Rectal smooth muscle tissue (tissue), 1 donor: ENCODE measurements around the gene ARHGAP10.

Experiments
- H3K27ac ChIP-seq: one replicate; pipeline ENCODE4 v1.7.0; 2013; ENCODE audit warnings: low read depth, low read length, inconsistent platforms
- H3K27me3 ChIP-seq: one replicate; pipeline ENCODE4 v1.7.0; 2013; ENCODE audit warnings: low read length; ENCODE audit not compliant: control insufficient read depth, insufficient read depth
- H3K36me3 ChIP-seq: one replicate; pipeline ENCODE4 v1.7.0; 2013; ENCODE audit warnings: low read length; ENCODE audit not compliant: control insufficient read depth, insufficient read depth
- H3K4me1 ChIP-seq: one replicate; pipeline ENCODE4 v1.7.0; 2013; ENCODE audit warnings: low read length; ENCODE audit not compliant: control insufficient read depth, insufficient read depth
- H3K4me3 ChIP-seq: one replicate; pipeline ENCODE4 v1.7.0; 2013; ENCODE audit warnings: low read length
- H3K9ac ChIP-seq: one replicate; pipeline ENCODE4 v1.7.0; 2013; ENCODE audit warnings: low read length

ARHGAP10 gene

GRCh38 chr4:147964266-147964880 is 232.5 kb downstream of the ARHGAP10 start:
- Histone ChIP-seq H3K9ac (no peak overlapping the region), H3K4me3 (no peak overlapping the region), H3K36me3 (no peaks in the 10 kb centered on the region), H3K4me1 (peaks cover 11% of the 10 kb centered on the region), H3K27me3 (no peaks in the 10 kb centered on the region), H3K27ac (no peak overlapping the region)

GRCh38 chr4:147965056-147965455 is 233.2 kb downstream of the ARHGAP10 start:
- Histone ChIP-seq H3K27me3 (no peaks in the 10 kb centered on the region), H3K4me1 (peaks cover 17% of the 10 kb centered on the region), H3K27ac (no peak overlapping the region), H3K9ac (no peak overlapping the region), H3K4me3 (no peak overlapping the region), H3K36me3 (no peaks in the 10 kb centered on the region)

GRCh38 chr4:147965873-147966272 is 234.0 kb downstream of the ARHGAP10 start:
- no peaks in the 10 kb centered on the region for H3K36me3 ChIP-seq
- H3K4me1 ChIP-seq: peaks cover 20% of the 10 kb centered on the region
- H3K27ac ChIP-seq: no peak overlapping the region
- H3K27me3 ChIP-seq: no peaks in the 10 kb centered on the region
- no peak overlapping the region for H3K4me3 ChIP-seq
- no peak overlapping the region for H3K9ac ChIP-seq

- peak overlapping the region; percentile 70 for H3K27ac ChIP-seq
- no peak overlapping the region for H3K9ac ChIP-seq
- H3K27me3 ChIP-seq: no peaks in the 10 kb centered on the region
- H3K4me3 ChIP-seq: no peak overlapping the region
- peaks cover 20% of the 10 kb centered on the region for H3K4me1 ChIP-seq
- no peaks in the 10 kb centered on the region for H3K36me3 ChIP-seq
Observed at GRCh38 chr4:147968641-147969040, 236.8 kb downstream of the ARHGAP10 start.

- Histone ChIP-seq H3K4me1 (peaks cover 20% of the 10 kb centered on the region), H3K36me3 (no peaks in the 10 kb centered on the region), H3K27ac (peak overlapping the region; percentile 70), H3K9ac (no peak overlapping the region), H3K4me3 (peak overlapping the region; percentile 33), H3K27me3 (no peaks in the 10 kb centered on the region)
Observed at GRCh38 chr4:147969573-147970385, 237.9 kb downstream of the ARHGAP10 start.

- peaks cover 30% of the 10 kb centered on the region for H3K4me1 ChIP-seq
- H3K4me3 ChIP-seq: no peak overlapping the region
- H3K27me3 ChIP-seq: no peaks in the 10 kb centered on the region
- peaks cover 3% of the 10 kb centered on the region for H3K36me3 ChIP-seq
- no peak overlapping the region for H3K27ac ChIP-seq
- H3K9ac ChIP-seq: no peak overlapping the region
Observed at GRCh38 chr4:147971116-147971515, 239.2 kb downstream of the ARHGAP10 start.

- Histone ChIP-seq H3K4me1 (peaks cover 17% of the 10 kb centered on the region), H3K9ac (no peak overlapping the region), H3K27me3 (no peaks in the 10 kb centered on the region), H3K4me3 (no peak overlapping the region), H3K36me3 (peaks cover 3% of the 10 kb centered on the region), H3K27ac (no peak overlapping the region)
Observed at GRCh38 chr4:147975325-147975724, 243.4 kb downstream of the ARHGAP10 start.

- Histone ChIP-seq H3K4me1 (peaks cover 17% of the 10 kb centered on the region), H3K4me3 (no peak overlapping the region), H3K36me3 (peaks cover 3% of the 10 kb centered on the region), H3K9ac (no peak overlapping the region), H3K27me3 (no peaks in the 10 kb centered on the region), H3K27ac (peak overlapping the region; percentile 14)
Observed at GRCh38 chr4:147975933-147976928, 244.3 kb downstream of the ARHGAP10 start.

GRCh38 chr4:147980586-147980985 is 248.7 kb downstream of the ARHGAP10 start:
- Histone ChIP-seq H3K27ac (no peak overlapping the region), H3K36me3 (no peaks in the 10 kb centered on the region), H3K4me1 (peaks cover 12% of the 10 kb centered on the region), H3K27me3 (no peaks in the 10 kb centered on the region), H3K9ac (no peak overlapping the region), H3K4me3 (no peak overlapping the region)

- H3K27me3 ChIP-seq: no peaks in the 10 kb centered on the region
- H3K27ac ChIP-seq: no peak overlapping the region
- no peak overlapping the region for H3K9ac ChIP-seq
- H3K36me3 ChIP-seq: no peaks in the 10 kb centered on the region
- H3K4me1 ChIP-seq: peaks cover 6% of the 10 kb centered on the region
- no peak overlapping the region for H3K4me3 ChIP-seq
Observed at GRCh38 chr4:147981305-147981704, 249.4 kb downstream of the ARHGAP10 start.

GRCh38 chr4:147984065-147984777 is 252.3 kb downstream of the ARHGAP10 start:
- H3K4me1 ChIP-seq: no peaks in the 10 kb centered on the region
- no peak overlapping the region for H3K4me3 ChIP-seq
- H3K9ac ChIP-seq: no peak overlapping the region
- no peaks in the 10 kb centered on the region for H3K27me3 ChIP-seq
- no peaks in the 10 kb centered on the region for H3K36me3 ChIP-seq
- no peak overlapping the region for H3K27ac ChIP-seq

- Histone ChIP-seq H3K27ac (no peak overlapping the region), H3K4me1 (no peaks in the 10 kb centered on the region)
Observed at GRCh38 chr4:147984778-147985138, 252.9 kb downstream of the ARHGAP10 start.

More at GRCh38 chr4:147984778-147985138, 252.9 kb downstream of the ARHGAP10 start:
- H3K4me3 ChIP-seq: no peak overlapping the region
- H3K9ac ChIP-seq: no peak overlapping the region
- no peaks in the 10 kb centered on the region for H3K27me3 ChIP-seq
- H3K36me3 ChIP-seq: no peaks in the 10 kb centered on the region
